Activated CD4-positive, alpha-beta T cell treated with anti-CD3 and anti-CD28 coated beads, Interleukin-10, Interleukin-2, amounts not matched to agents 100 ng/mL and 50 ng/mL, durations not matched to agents 16 hours and 8 hours (primary cell): Measurements from ENCODE around the gene EFCAB13.
"Not testable (repeated sequence)": the region's sequence is repeated elsewhere in the genome, so short reads cannot be mapped to it uniquely, and the experiment has no call there.

Experiments used
- DNase-seq: peaks from one replicate; pipeline ENCODE4 v3.0.0-alpha.2; 2020

The EFCAB13 gene

DNA sequence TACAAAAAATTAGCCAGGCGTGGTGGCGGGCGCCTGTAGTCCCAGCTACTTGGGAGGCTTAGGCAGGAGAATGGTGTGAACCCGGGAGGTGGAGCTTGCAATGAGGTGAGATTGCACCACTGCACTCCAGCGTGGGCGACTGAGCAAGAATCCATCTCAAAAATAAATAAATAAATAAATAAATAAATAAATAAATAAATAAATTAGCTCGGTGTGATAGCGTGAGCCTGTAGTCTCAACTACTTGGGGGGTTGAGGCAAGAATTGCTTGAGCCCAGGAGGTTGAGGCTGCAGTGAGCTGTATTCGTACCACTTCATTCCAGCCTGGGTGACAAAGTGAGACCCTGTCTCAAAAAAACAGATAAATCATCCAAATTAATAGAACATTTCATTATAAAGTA is 108.5 kb downstream of the EFCAB13 start:
- not testable (repeated sequence) for DNase-seq

DNA sequence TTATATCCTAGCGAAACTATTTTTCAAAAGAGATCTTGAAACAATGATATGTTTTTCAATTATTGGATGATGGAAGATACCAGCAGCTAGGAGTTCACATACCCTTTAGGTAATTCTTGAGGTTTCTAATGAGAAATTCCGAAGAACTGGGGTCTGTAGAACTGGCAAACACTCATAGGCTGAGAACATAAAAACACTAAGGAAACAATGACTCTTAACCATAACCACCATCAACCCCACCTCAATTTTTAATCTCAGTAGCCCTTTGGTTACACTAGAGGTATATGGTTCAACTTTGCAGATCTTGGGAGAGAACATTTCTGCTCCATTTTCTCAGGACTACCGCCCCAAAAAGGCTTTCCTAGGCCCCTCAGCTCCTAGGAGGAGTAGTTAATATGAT is 141.4 kb downstream of the EFCAB13 start:
- DNase-seq = no peak

- not testable (repeated sequence) for DNase-seq
These were observed 143.2 kb downstream of the EFCAB13 start for GRCh38 chr17:47466976-47467375.

DNA sequence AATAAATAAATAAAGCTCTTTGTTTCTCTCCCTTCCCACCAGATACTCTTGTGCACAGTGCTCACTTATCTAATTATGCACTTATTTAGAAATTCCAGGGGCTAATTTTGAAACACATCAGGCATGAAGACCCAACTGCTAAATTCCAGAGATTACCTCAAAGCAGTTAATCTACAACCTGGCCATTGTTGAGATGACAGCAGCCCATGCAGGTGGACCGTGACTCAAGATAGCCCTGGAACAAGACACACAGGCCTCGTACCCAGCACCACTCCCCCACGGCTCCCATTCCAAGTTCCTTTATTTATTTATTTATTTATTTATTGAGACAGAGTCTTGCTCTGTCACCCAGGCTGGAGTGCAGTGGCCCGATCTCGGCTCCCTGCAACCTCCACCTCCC is 147.1 kb downstream of the EFCAB13 start:
- DNase-seq = no peak

DNA sequence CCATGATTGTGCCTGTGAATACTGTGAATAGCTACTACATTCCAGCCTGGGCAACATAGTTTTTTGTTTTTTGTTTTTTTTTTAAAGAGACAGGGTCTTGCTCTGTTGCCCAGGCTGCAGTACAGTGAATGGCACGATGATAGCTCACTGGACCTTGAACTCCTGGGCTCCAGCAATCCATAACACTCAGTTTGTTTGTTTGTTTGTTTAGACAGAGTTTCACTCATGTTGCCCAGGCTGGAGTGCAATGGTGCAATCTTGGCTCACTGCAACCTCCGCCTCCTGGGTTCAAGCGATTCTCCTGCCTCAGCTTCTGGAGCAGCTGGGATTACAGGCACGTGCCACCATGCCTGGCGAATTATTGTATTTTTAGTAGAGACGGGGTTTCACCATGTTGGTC is 148.3 kb downstream of the EFCAB13 start:
- DNase-seq = not testable (repeated sequence)
